ENCODE results near the gene ABCC4. TPM values are rescaled to one million over a fixed set of nuclear protein-coding genes. Genes with fewer than 3 reads are reported as not detected.

The ABCC4 gene
- total and polyA plus RNA-seq, 2 of the 13 experiments (the other 11 are each of a cell fraction or from before 2014, with no cell fraction given): 4.2 to 11.3 TPM

- Histone ChIP-seq H3K36me3 (replicated peaks in 1 of 2; ENCODE audit: control insufficient read depth in 1 of 2, insufficient read depth in 2 of 2, low read length in 2 of 2) (no peaks in the 10 kb centered on the region), H3K27ac (ENCODE audit: extremely low read length, insufficient read depth, low read length) (no peak overlapping the region), H3K79me2 (ENCODE audit: insufficient read depth, low read length) (no peaks in the 10 kb centered on the region), H3K4me2 (ENCODE audit: low read depth, low read length) (no peak overlapping the region), H3K4me1 (ENCODE audit: insufficient read depth, low read length) (no peaks in the 10 kb centered on the region), H2AFZ (ENCODE audit: low read length) (no peak overlapping the region), H3K27me3 (ENCODE audit: control insufficient read depth in 1 of 2, insufficient read depth in 2 of 2, low read length in 2 of 2) (no peaks in the 10 kb centered on the region), H4K20me1 (ENCODE audit: insufficient read depth, low read length) (no peaks in the 10 kb centered on the region), H3K4me3 (replicated peaks in 1 of 3; ENCODE audit: insufficient read depth in 1 of 3, low read depth in 2 of 3, low read length in 3 of 3) (no peak overlapping the region), H3K9ac (ENCODE audit: insufficient read depth, low read depth, low read length) (no peak overlapping the region), H3K9me3 (ENCODE audit: low read length) (no peaks in the 10 kb centered on the region)
- DNase-seq (ENCODE audit: low spot score): no peak
- TF ChIP-seq ZNF335 (CRISPR knock-in tag; IDR thresholded peaks at IDR 0.05) (no peak), ZNF616 (CRISPR knock-in tag; IDR thresholded peaks at IDR 0.05; ENCODE audit: low read depth) (no peak), ZFY (CRISPR knock-in tag; IDR thresholded peaks at IDR 0.05) (no peak), ZMYM3 (CRISPR knock-in tag; IDR thresholded peaks at IDR 0.05) (no peak), SRSF1 (optimal IDR thresholded peaks at IDR 0.05; ENCODE audit: low read depth, low read length) (no peak), ZNF777 (CRISPR knock-in tag; IDR thresholded peaks at IDR 0.05) (no peak), ZBTB43 (CRISPR knock-in tag; conservative IDR thresholded peaks at IDR 0.05) (no peak), ZNF549 (CRISPR knock-in tag; IDR thresholded peaks at IDR 0.05) (no peak), IKZF4 (CRISPR knock-in tag; IDR thresholded peaks at IDR 0.05; ENCODE audit: borderline replicate concordance, low read depth, not compliant biosample characterization) (no peak), PHB2 (IDR thresholded peaks at IDR 0.05; ENCODE audit: partially characterized antibody) (no peak), EEA1 (CRISPR knock-in tag; IDR thresholded peaks at IDR 0.05; ENCODE audit: borderline replicate concordance) (no peak), BORCS8-MEF2B (CRISPR knock-in tag; IDR thresholded peaks at IDR 0.05) (no peak)
- in situ Hi-C loops (cut with HindIII; ENCODE audit: extremely low pct_ligation_motif_present, low pct_unique_long_range_greater_than_20kb): no loop called here
- ATAC-seq: no peak
- CTCF ChIA-PET (ENCODE audit: low intra/inter-chr PET ratio, low total read pairs): no interaction called here
- POLR2A ChIA-PET: no interaction called here
- intact Hi-C loops (cut with micrococcal nuclease; ENCODE audit: unreplicated experiment): no loop called here
- WGBS (ENCODE audit: low lambda C conversion rate): 92% methylated on average over 3 of the region's 3 CpGs
- BruUV-seq (replicated peaks): no TSS peak
- FAIRE-seq: no peak
Measured at GRCh38 chr13:95091755-95092154, 209.5 kb downstream of the ABCC4 start.

All from HepG2 (cell line).